Measurements from ENCODE around the gene PRKCH.

DNA sequence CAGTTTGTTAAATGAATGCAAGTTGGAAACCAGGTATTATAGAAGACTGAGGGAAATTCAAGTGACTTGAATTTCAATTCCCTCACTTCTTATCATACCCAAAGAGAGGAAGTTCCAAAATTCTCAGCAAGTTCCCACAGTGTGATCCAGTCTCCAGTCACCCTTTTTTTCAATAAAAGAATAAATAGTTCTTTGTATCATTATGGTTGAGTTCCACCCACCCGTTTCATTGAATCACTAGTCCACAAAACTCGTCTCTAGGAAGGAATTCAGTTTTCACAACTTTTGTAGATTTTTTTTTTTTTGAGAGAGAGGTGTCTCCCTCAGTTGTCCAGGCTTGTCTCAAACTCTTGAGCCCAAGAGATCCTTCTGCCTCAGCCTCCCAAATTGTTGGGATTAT, 38.6 kb upstream of the PRKCH start:
- TF ChIP-seq, protein P1, sequence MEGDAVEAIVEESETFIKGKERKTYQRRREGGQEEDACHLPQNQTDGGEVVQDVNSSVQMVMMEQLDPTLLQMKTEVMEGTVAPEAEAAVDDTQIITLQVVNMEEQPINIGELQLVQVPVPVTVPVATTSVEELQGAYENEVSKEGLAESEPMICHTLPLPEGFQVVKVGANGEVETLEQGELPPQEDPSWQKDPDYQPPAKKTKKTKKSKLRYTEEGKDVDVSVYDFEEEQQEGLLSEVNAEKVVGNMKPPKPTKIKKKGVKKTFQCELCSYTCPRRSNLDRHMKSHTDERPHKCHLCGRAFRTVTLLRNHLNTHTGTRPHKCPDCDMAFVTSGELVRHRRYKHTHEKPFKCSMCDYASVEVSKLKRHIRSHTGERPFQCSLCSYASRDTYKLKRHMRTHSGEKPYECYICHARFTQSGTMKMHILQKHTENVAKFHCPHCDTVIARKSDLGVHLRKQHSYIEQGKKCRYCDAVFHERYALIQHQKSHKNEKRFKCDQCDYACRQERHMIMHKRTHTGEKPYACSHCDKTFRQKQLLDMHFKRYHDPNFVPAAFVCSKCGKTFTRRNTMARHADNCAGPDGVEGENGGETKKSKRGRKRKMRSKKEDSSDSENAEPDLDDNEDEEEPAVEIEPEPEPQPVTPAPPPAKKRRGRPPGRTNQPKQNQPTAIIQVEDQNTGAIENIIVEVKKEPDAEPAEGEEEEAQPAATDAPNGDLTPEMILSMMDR (IDR thresholded peaks at IDR 0.05; ENCODE audit: insufficient read depth, low read length, poor library complexity, severe bottlenecking) = no peak
- no peak for TF ChIP-seq EZH2phosphoT487 (conservative IDR thresholded peaks at IDR 0.05; ENCODE audit: low read length)

All from SU-DHL-6 (cell line).